Measurements from ENCODE around the gene TAS1R2.
"Not testable (repeated sequence)": the region's sequence is repeated elsewhere in the genome, so short reads cannot be mapped to it uniquely, and the experiment has no call there.

Gene TAS1R2

DNA sequence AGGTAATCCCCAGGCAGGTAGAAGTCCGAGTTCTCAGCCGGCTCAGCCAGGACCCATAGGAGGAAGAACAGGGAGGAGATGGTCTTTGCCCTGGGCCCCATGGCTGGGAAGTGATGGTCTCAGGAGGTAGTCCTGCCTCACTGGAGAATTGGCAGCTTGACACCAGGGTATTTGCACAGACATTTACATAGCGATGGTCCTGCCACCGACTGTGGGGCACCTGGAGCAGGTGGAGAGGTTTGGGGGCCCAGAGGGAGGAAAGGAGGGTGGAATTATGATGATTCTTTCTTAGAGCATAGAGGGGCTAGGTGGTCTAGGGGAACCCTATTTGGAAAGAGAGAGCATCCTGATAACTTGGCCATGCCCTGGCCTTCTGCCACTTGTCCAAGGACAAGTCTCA lies at the start of gene TAS1R2:
Gene TAS1R2 (minus strand): TSS at position 101 of the 400 bp plus-strand sequence. CDS start 0 bp downstream, at position 101.
- DNase-seq (ENCODE audit: low read depth, low spot score): no peak

DNA sequence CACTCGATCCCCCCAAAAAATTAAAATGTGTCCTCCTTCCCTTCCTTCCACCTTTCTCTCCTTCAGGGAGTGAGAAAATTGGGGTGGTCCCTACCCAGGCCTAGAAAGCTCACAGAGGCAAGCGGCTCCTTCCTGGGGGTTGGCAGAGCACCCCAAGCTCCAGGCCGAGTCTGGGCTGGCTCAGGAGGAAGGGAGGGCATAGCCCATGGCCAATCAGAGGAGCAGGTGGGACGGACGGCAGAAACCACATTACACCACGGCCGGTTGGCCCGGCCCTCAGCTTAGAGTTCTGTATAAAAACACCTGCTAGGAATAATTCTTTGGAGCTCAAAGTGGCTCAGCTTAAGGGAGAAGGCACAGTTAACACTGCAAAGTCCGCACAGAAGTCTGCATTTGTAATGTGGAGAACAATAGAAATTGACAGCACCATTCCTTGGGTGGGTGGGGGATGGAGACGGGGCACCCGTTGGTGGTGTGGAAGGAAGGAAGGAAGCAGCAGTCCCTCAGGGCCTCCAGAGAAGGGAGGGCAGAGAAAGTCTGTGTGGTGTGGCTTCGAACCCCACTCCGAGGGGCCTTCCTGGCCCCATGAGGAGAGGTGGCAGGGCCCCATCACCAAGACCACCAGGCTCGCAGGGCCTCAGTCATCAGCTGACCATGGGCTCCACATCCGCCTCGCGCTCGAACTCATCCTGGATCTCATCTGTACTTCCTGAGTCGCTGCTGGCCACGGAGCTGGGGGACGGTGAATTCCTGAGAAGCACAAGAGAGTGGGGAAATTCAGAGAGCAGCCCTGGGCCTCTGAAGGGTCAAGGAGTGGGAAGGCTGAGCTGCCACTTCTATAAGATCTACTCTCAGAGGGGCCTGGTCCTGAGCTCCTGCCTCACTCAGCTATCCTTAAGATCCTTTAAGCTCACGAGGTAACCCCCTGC lies 48.7 kb upstream of the TAS1R2 start:
- no peak for DNase-seq (ENCODE audit: low read depth, low spot score)

DNA sequence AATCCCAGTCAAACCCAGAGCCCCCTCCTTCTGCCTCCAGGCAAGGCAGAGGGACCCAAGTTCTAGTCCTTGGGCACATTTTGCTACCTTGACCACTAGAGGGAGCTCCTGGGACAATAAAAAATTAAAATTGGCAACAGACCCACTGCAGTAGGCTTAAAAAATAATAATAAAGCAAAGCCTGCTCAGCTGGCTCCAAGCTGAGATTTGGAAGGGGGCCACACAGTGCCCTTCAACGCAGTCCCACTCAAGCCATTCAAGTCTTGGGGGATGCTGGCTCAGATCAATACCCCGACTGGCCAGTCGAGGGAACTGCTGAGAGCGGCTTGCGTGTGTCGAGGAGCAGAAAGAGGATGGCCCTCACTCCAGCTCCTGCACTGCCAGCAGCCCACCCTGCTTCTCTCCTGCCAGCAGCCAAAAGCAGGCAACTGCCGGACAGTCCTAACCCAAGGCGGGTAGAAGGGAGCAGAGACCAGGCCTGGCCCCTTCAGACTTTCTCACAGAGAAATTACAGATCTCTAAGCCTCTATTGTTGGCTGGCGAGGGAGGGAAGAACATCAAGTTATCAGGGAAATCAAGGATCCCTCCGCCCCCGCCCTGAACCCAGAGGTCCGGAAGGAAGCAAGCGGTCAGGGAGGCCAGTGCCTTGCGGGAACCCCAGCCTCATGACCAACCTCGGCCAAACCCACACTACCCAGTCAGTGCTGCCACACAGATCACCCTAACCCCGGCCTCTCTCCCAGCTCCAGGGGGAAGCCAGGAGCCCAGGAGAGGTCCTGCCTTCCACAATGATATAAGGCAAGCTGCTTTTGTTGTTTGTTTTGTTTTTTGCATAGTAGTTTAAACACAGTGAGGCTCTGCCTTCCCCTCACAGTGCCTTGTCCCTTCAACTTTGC lies 47.8 kb upstream of the TAS1R2 start:
- DNase-seq (ENCODE audit: low read depth, low spot score): peak; percentile 34

DNA sequence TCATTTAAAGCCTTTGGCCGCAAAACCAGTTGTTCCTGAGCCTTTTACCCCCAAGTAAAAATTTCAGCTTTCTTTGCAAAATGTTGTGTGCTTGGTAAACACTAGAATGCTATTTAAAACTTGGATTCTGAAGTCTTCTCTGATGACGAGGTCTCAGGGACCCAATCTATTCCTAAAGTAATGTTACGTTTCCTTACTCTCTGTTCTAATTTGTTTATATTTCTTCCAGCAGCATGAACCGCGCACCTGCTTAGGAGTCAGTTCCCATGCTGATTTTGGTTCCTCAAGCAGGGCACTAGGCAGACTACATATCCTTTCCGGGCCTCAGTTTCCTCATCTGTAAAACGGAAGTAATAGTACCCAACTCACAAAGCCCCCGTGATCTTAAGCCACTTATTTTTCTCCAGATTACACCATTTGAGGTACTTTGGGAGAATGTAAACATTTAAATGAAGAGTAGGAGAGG lies 43.9 kb upstream of the TAS1R2 start:
- no peak for DNase-seq (ENCODE audit: low read depth, low spot score)

DNA sequence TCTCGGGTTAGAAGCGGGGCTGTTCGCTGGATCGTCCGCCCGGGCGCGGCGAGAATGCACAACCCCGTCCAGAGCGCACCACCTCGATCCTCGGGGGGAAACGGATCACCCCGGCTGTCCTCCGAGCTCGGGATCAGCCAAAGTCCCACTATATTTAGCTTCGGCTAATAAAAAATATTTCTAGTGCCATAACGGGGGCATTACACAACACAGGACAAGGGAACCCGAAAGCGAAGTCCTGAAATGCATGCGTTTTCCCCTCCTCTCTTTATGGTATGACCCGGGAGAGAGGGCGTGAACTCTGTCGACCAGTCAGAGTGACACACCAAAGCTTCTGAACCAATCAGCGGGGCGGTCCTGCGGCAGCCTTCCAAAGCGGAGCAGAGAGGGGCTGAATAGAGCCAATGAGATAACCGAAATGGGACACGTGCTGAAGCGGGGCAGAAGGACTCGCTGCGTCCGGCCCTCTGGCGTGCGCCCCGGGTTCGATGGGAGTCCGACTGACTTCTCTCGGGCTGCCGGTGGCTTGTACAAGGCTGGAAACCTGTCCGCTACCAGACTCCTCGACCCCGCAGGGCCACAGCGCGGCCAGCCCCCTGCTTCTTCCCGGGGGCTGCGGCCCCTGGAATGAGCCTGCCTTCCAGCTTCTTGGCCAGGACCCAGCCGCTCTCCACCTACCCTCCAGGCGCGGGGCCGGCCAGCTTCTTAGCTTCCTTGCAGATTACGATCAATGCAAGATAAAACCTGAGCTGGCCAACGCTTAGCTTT lies 43.2 kb upstream of the TAS1R2 start, which contains the start of gene ALDH4A1:
Gene ALDH4A1 (minus strand): TSS at position 33 of the 768 bp plus-strand sequence. CDS start 32 bp downstream, at position 1.
- DNase-seq (ENCODE audit: low read depth, low spot score): peak; percentile 85

DNA sequence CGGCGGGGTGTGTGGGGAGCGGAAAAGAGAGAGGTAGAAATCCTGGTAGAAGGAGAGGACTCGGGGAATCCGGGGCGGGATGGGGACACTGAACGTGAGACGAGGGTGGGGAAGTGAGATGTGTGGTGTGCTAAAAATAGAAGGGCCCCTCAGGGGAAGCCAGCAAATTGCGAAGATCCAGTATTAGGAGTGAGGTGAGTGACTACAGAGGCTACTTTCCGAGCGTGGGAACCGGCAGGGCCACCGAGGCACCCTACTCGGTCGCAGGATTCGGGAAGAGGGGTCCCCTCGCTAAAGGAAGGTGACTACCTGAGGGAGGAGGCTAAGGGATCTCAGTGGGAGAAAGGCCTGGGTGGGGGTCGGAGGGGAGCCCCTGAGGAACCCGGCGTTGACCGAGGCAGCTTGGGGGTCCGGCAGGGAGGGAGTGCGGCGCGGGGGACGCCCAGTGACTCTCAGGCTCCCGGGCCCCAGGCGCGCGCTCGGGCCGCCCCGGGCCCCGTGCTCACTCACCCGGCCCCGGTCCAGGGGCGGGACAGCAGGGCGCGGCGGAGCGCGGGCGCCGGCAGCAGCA lies 42.6 kb upstream of the TAS1R2 start:
- DNase-seq (ENCODE audit: low read depth, low spot score): no peak

DNA sequence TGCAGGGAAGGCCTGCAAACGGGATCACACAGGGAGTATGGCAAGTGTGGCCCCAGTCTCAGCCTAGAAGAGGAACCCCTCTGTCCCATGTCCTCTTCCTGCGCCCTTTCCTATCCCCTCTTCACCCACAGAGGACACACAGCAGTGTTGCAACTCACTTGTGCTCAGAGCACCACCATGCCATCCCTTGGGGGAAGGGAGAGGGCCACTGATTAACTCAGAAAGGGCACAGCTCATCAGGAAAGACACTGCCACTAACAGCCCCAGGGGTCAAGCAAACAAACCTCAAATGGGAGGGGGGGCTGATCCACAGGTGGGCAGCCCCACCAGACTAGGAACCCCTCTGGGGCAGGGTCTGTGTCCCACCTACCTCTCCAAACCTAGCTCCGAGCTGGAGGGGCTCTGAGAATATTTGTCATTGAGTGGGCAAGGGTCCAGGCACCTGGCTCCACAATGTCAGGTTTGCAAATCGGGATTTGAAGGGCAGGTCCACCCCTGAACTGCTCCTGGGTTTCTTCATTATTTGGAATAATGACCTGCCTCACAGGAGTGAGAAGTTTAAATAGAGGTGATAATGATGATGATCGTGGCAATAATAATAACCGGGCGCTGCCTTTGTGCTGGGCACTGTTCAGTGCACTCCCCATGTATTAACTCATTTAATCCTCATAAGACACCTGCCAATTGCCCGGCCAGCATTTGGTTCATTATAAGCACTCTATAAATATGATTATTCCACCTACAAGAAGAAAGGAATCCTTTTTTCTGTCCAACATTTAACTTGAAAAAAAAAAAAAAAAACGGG lies 41.9 kb upstream of the TAS1R2 start:
- DNase-seq (ENCODE audit: low read depth, low spot score): no peak

DNA sequence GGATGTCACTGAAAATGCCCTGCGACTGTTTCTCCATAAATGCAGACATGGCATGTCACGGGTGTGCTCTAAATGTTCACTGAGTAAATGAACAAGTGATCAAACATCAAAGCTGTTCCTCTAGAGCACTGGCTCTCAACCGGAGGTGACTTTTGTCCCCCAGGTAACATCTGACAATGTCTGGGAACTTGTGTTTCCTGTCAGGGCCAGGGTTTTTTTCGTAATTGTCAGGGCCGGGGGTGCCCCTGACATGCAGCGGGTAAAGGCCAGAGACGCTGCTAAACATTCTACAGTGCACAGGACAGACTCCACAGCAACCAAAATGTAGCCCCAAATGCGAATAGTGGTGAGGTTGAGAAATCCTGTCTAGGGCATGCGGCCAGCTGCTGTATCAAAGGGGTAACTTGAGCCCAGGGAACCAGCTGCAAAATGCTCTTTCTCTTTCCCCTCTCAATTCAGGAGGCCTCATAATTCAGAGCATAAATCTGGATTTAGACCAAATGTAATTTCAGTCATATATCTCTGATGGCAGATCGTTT lies 40.9 kb upstream of the TAS1R2 start:
- DNase-seq (ENCODE audit: low read depth, low spot score): no peak

DNA sequence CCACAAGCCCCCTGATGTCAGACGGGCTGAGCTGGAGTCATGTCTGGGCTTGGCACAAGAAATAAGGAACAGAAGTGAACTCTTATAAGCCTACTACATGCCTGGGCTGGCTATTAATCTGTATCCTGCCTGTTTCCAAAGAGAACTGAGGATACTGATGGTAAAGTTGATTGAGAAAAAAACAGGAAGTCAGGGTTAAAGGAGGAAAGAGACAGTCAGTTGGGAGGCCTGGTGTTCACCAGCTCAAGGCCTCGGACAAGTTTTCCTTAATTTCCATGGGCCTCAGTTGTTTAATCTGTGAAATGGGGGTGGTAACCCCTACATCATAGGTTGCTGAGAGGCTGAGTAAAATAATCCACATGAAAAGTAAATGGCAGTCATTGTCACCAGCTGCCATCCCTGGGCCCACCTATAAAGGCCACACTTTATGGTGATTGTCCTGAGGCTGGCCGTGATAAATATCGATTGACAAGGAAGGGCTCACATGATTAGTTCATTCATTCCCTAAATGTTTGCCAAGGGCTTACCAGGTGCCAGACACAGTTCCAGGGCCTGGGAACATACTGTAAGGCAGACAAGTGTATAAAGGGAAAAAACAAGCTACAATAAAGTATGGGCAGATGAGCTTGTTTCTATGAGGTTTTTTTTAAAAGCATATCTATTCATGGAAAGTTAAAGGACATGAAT lies 40.0 kb upstream of the TAS1R2 start:
- no peak for DNase-seq (ENCODE audit: low read depth, low spot score)

DNA sequence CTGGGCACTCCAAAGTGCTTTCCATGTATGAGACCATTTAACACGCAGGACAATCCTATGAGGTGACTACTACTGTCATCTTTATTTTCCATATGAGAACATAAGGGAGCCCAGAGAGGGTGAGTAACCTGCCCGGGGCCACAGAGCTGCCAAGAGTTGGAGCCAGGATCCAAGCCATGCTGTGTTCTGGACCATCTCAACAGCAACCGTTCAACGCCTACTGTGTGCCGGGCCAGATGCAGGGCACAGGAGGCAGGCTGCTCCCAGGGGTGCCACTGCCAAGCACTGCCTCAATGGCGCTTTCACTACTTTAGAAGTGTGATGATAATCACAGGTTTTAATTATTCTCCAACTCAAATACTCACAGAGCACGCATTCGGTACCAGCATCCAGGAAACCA lies 39.1 kb upstream of the TAS1R2 start:
- DNase-seq (ENCODE audit: low read depth, low spot score): no peak

DNA sequence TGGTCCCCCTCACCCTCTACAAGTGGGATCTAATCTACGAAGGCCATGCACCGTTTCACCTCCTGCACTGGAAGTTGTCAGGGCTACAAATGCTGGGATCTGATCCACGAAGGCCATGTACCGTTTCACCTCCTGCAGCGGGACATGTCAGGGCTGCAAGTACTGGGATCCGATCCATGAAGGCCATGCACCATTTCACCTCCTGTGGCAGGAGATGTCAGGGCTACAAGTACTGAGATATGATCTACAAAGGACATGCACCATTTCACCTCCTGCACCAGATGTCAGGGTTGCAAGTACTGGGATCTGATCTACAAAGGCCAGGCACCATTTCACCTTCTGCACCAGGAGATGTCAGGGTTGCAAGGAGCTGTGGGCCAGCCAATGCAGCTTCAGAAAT lies 35.9 kb upstream of the TAS1R2 start:
- no peak for DNase-seq (ENCODE audit: low read depth, low spot score)

DNA sequence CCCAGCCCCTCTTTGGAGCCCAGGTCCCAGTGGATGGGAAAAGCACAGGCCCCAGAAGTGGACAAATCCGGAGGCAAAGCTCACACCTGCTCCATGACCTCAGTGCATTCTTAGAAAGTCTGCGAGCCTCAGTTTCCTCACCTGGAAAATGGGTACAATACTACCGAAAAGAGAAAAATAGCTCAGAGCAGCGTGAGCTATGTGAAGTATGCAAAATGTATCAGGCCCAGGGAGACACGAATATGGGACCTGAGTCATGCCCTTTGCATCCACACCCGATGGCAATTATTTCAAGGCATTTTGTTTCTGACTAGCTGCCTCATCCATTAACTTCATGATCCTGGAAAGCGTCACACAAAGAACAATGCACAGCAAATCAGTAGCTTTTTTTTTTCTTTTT lies 33.7 kb upstream of the TAS1R2 start:
- no peak for DNase-seq (ENCODE audit: low read depth, low spot score)

DNA sequence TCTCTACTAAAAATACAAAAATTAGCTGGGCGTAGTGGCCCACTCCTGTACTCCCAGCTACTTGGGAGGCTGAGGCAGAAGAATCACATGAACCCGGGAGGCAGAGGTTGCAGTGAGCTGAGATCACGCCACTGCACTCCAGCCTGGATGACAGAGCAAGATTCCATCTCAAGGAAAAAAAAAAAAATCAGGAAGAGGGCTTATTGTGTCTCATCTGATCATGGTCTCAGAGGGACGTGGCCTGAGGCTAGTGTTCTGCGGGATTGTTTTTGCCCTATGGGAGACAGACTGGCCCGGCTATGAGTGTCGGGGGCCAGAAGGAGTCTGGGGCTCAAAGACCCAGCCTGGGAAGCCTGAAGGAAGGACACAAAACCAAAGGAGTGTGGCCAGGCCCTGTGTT lies 32.4 kb upstream of the TAS1R2 start:
- DNase-seq (ENCODE audit: low read depth, low spot score): not testable (repeated sequence)

DNA sequence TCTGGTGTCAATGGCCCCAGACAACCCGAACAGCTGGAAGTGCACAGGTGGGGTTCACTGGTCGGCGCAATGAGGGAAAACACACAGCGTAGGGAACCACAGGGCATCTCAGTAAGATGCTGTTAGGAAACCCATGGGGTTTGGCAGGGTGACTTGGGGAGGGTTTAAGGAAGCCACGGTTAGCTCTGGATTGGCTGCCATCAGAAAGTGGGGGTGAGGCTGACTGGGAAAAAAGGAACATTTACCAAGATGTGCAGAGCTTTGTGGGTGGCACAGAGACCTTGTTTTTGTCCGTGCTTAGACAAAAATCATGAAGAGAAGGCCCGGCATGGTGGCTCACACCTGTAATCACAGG lies 31.9 kb upstream of the TAS1R2 start:
- DNase-seq (ENCODE audit: low read depth, low spot score): no peak

DNA sequence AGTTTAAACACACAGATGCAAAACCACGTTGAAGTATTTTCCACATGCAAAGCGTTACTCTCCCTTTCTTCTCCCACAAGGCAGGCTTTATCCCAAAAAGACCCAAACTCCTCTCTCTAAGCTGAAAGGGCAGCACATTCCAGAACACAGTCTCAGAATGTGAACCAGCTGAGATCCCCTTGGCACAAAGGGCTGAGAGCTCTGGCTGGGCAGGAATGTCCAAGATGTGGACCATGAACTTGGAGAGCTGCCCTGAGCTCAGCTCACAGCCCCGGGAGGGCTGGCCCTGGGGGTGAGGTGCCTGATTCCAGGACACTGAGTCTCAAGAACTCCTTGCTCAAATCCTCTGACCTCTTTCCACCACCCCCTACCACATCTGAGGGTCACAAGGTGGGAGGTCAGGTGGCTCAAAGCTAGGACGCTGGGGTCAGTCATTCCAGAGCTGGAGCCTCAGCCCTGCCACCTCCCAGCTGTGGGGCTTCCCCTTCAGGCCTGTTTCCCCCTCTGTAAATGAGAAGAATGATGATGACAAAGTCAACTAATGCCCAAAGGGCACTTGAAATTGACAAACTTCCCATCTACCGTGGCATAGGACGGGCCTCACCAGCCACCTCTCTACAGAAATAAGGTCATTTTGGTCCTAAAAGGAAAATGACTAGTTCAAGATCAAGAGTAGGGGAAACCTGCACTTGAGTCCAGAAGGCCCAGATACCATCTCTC lies 31.4 kb upstream of the TAS1R2 start:
- DNase-seq (ENCODE audit: low read depth, low spot score): no peak

DNA sequence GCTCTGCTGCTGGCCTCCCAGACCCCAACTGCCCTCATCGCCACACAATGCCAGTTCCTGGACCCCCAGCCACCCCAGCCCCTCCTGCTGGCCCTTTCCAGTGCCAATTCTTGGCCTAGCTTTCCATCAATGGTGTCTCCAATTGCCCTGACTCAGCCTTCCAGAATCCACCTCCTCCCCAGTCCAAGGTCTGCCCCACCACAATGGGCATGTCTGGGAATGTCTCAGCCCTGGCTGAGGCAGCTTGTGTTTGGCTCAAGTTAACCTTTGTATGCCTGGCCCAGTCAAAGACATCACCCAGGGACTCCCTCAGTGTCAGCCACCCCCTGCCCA lies 26.5 kb upstream of the TAS1R2 start:
- no peak for DNase-seq (ENCODE audit: low read depth, low spot score)

DNA sequence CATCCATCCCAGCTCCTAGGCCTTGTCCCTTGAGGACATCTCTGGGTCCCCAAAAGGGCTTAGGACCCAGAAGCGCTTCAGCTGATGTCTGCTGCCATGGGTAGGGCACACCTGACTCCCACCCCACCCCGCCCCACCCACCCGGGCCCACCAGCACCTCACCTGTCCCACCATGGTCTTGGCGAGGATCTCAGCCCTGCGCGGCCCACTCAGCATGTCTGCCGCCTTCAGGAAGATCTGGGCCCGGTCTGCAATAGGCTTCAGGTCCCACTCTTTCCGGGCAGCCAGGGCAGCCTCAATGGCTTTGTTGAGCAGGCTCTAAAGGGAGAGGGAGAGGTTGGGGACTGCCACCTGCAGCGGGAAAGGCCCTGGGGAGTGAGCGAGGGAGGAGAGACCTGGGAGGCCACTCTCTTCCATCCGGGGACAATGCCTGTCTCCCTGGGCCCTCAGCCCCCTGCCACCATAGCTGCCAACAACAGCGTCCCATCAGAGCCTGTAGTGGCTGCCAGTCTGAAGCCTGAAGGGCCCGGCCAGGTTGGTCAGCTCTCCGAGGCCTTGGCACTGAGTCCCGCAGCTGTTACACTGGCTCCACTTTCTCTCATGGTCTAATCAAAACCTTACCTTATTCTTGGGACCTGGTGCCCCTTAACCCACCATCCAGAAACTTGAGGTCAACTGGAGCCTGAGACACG lies 26.0 kb upstream of the TAS1R2 start:
- DNase-seq (ENCODE audit: low read depth, low spot score): no peak

DNA sequence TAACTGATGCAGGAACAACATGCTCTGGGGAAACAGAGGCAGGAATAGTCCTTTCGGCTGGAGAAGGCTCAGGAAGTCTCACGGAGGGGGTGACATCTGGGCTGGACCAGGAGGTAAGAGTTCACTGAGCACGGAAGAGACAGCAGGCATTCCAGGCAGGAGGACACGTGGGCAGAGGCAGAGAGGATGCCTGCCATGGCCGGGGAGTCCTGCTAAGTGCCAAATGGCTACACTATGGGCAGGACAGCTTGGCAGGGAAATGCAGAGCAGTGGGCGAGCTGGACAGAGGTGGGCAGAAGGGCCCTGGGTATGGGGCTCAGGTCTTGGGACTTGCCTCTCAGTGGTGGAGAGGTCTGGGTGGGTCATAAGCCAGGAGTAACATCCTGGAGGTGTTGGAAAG lies 25.3 kb upstream of the TAS1R2 start:
- DNase-seq (ENCODE audit: low read depth, low spot score): no peak

DNA sequence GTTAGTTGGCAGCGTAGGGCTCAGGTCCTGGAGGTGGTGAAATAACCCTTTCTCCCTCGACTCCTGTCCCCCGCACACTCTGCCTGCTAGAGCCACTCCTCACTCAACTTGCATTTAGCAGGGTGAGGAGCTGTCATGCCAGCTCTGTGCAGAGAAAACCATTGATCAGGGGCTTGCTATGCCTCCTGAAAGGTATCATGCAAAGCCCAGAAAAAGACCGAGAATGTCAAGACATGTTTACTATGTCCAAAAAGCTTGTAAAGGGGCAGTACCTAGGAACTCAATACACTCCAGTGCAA lies 24.9 kb upstream of the TAS1R2 start:
- no peak for DNase-seq (ENCODE audit: low read depth, low spot score)
